Retinal pigment epithelial cell (primary cell): ENCODE measurements around the gene CDHR5.

Experiments used
- DNase-seq: peaks from one replicate; pipeline ENCODE4 v3.0.0-alpha.2; 2010; ENCODE audit warnings: low read depth
- H3K4me3 ChIP-seq: 2 replicates; pipeline ENCODE4 v1.5.1; 2011; ENCODE audit warnings: mild to moderate bottlenecking, low read length, control low read depth, moderate library complexity
- CTCF ChIP-seq: conservative IDR thresholded peaks from 2 replicates; pipeline ENCODE4 v1.5.1; 2011; ENCODE audit warnings: low read depth, low read length, control low read depth, inconsistent platforms

Gene CDHR5

GRCh38 chr11:621838-622237 is 2.9 kb downstream of the CDHR5 start:
- no peak for TF ChIP-seq CTCF
- no peak overlapping the region for H3K4me3 ChIP-seq
- no peak for DNase-seq

- DNase-seq: no peak
- no peak overlapping the region for H3K4me3 ChIP-seq
- TF ChIP-seq CTCF: no peak
Measured at GRCh38 chr11:620935-621814, 3.6 kb downstream of the CDHR5 start.

DNA sequence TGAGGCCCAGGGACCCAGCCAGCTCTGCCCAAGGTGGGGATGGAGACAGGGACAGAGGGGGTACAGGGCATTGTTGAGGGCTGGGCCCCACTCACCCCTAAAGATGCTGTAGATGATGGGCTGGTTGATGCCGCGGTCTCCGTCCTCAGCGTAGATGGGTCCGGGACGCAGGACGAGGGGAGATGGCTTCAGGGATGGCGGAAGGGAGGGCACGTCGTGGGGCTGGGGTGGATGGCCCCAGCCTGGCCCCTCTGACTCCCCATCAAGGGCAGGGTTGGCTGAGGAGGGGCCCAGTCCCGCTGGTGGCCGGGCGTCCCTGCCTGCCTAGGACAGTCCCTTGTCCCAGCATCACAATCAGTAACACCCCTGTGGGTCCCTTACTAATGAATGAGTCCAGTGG is 4.6 kb downstream of the CDHR5 start:
- DNase-seq: no peak
- no peak for TF ChIP-seq CTCF
- no peak overlapping the region for H3K4me3 ChIP-seq

DNA sequence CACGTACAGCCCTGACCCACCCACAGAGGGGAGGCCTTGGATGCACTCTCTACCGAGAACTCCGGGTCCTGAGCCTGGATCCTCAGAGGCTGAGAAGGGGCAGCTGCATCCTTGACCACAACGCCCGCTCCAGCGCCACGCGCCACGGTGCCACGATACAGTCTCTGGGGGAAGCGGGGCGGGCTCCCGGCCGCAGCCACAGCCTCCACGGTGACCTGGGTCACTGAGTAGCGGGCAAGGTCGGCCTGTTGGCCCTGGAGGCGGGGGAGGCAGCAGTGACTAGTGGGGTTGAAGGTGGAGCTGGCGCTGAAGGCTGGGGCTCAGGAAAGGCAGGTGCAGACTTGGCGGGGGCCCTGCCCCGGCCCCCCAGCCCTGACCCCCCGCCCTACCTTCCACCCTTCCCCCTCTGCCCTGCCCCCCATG is 5.1 kb downstream of the CDHR5 start:
- DNase-seq: no peak
- no peak for TF ChIP-seq CTCF
- no peak overlapping the region for H3K4me3 ChIP-seq

GRCh38 chr11:618856-619627 is 5.7 kb downstream of the CDHR5 start:
- H3K4me3 ChIP-seq: no peak overlapping the region
- DNase-seq: no peak
- TF ChIP-seq CTCF: no peak

GRCh38 chr11:617912-618682 is 6.7 kb downstream of the CDHR5 start:
- no peak for DNase-seq
- no peak overlapping the region for H3K4me3 ChIP-seq
- no peak for TF ChIP-seq CTCF
